ENCODE data around the gene KIF1B. TPM values are rescaled to one million over a fixed set of nuclear protein-coding genes. Genes with fewer than 3 reads are reported as not detected.
A peak's percentile ranks its signal among the peaks of the same experiment; 100 is the strongest.

Gene KIF1B
- total and polyA plus RNA-seq, 9 of the 15 experiments (the other 6 are each of a cell fraction or from before 2014, with no cell fraction given): 2.8 to 19.8 (median 11.9) TPM

- peak; percentile 55 for TF ChIP-seq ATF3 (IDR thresholded peaks at IDR 0.05)
- peak; percentile 74 for TF ChIP-seq ATF3 (CRISPR knock-in tag; conservative IDR thresholded peaks at IDR 0.05)
- TF ChIP-seq ZNF766 (CRISPR knock-in tag; conservative IDR thresholded peaks at IDR 0.05): no peak
- no peak; the same call in 1 of the 2 replicates for TF ChIP-seq BHLHE40 (IDR thresholded peaks at IDR 0.05; ENCODE audit: low read length)
- no peak for TF ChIP-seq SPI1 (IDR thresholded peaks at IDR 0.05; ENCODE audit: borderline replicate concordance, low read depth, low read length)
- no peak for TF ChIP-seq HMBOX1 (IDR thresholded peaks at IDR 0.05)
- TF ChIP-seq POU5F1 (IDR thresholded peaks at IDR 0.05; ENCODE audit: borderline replicate concordance, low read depth, low read length, partially characterized antibody): no peak
- peak; percentile 93 for TF ChIP-seq ZBTB12 (CRISPR knock-in tag; IDR thresholded peaks at IDR 0.05)
- TF ChIP-seq PML (IDR thresholded peaks at IDR 0.05; ENCODE audit: low read length): no peak
- TF ChIP-seq FUS (optimal IDR thresholded peaks at IDR 0.05; ENCODE audit: low read depth, low read length): peak; percentile 70
- no peak for TF ChIP-seq SFPQ (IDR thresholded peaks at IDR 0.05; ENCODE audit: low read depth, low read length)
- TF ChIP-seq TEAD2 (tag; IDR thresholded peaks at IDR 0.05): no peak
- TF ChIP-seq ZBED1 (IDR thresholded peaks at IDR 0.05): no peak
Observed at GRCh38 chr1:10209905-10210810, at the start of gene KIF1B (continued).
